GM19099 (cell line): ENCODE data around the gene MAPK10.

ENCODE experiments used
- POLR2A ChIP-seq: IDR thresholded peaks from 3 replicates; pipeline ENCODE4 v1.6.1; 2011; ENCODE audit warnings: low read depth; ENCODE audit not compliant: insufficient read length; ENCODE audit errors: extremely low read depth

The MAPK10 gene

GRCh38 chr4:86218746-86219473 lies 140.9 kb downstream of the MAPK10 start:
- TF ChIP-seq POLR2A, result no peak

- TF ChIP-seq POLR2A, result no peak
These were observed 156.7 kb downstream of the MAPK10 start for GRCh38 chr4:86203176-86203575.

- TF ChIP-seq POLR2A, result no peak
These were observed 174.2 kb downstream of the MAPK10 start for GRCh38 chr4:86185659-86186058.

- TF ChIP-seq POLR2A, result no peak
These were observed 175.0 kb downstream of the MAPK10 start for GRCh38 chr4:86184901-86185285.

GRCh38 chr4:86184216-86184900 lies 175.5 kb downstream of the MAPK10 start:
- TF ChIP-seq POLR2A, result no peak

- no peak for TF ChIP-seq POLR2A
These were observed 178.3 kb downstream of the MAPK10 start for GRCh38 chr4:86181585-86181984.

GRCh38 chr4:86178211-86178610 lies 181.6 kb downstream of the MAPK10 start:
- TF ChIP-seq POLR2A, result no peak

GRCh38 chr4:86174506-86174905 lies 185.3 kb downstream of the MAPK10 start:
- TF ChIP-seq POLR2A, result no peak

- no peak for TF ChIP-seq POLR2A
These were observed 199.4 kb downstream of the MAPK10 start for GRCh38 chr4:86160426-86160825.

GRCh38 chr4:86159216-86159615 lies 200.6 kb downstream of the MAPK10 start:
- no peak for TF ChIP-seq POLR2A

- no peak for TF ChIP-seq POLR2A
These were observed 203.3 kb downstream of the MAPK10 start for GRCh38 chr4:86156531-86156930.

- no peak for TF ChIP-seq POLR2A
These were observed 204.1 kb downstream of the MAPK10 start for GRCh38 chr4:86155766-86156165.

- no peak for TF ChIP-seq POLR2A
These were observed 207.4 kb downstream of the MAPK10 start for GRCh38 chr4:86152454-86152853.

GRCh38 chr4:86151196-86151595 lies 208.7 kb downstream of the MAPK10 start:
- TF ChIP-seq POLR2A, result no peak

GRCh38 chr4:86141161-86141560 lies 218.7 kb downstream of the MAPK10 start:
- TF ChIP-seq POLR2A, result no peak

GRCh38 chr4:86132468-86132867 lies 227.4 kb downstream of the MAPK10 start:
- no peak for TF ChIP-seq POLR2A
